Measurements from ENCODE around the gene PPP1R14C.

DNA sequence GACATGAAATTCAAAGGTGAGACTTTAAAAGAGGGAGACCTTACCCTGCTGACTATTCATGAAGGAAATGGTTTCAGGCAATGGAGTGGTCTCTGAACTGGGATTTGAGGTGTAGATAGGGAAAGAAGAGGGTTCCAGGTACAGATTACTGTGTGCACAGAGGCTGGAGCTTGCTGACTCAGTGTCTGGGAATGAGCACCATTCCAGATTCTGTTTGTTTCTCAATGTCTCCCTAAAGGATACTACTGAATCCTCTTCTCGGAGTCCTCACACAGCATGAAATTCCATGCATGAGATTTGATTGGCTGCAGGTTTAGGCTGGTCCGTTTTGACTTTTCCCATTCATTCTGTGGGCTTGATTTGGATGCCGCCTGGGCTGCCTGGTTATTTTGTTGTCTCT, 49.0 kb downstream of the PPP1R14C start:
- TF ChIP-seq, protein P1, sequence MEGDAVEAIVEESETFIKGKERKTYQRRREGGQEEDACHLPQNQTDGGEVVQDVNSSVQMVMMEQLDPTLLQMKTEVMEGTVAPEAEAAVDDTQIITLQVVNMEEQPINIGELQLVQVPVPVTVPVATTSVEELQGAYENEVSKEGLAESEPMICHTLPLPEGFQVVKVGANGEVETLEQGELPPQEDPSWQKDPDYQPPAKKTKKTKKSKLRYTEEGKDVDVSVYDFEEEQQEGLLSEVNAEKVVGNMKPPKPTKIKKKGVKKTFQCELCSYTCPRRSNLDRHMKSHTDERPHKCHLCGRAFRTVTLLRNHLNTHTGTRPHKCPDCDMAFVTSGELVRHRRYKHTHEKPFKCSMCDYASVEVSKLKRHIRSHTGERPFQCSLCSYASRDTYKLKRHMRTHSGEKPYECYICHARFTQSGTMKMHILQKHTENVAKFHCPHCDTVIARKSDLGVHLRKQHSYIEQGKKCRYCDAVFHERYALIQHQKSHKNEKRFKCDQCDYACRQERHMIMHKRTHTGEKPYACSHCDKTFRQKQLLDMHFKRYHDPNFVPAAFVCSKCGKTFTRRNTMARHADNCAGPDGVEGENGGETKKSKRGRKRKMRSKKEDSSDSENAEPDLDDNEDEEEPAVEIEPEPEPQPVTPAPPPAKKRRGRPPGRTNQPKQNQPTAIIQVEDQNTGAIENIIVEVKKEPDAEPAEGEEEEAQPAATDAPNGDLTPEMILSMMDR (IDR thresholded peaks at IDR 0.05) = no peak
- TF ChIP-seq POLR2A (IDR thresholded peaks at IDR 0.05) = no peak

Data from uterus (tissue), 2 donors.